Effector CD4-positive, alpha-beta T cell (primary cell): ENCODE results near the gene FASN.
A peak's percentile ranks its signal among the peaks of the same experiment; 100 is the strongest.

ENCODE experiments used
- DNase-seq: peaks from one replicate; pipeline ENCODE4 v3.0.0-alpha.2; 2020

Gene FASN

DNA sequence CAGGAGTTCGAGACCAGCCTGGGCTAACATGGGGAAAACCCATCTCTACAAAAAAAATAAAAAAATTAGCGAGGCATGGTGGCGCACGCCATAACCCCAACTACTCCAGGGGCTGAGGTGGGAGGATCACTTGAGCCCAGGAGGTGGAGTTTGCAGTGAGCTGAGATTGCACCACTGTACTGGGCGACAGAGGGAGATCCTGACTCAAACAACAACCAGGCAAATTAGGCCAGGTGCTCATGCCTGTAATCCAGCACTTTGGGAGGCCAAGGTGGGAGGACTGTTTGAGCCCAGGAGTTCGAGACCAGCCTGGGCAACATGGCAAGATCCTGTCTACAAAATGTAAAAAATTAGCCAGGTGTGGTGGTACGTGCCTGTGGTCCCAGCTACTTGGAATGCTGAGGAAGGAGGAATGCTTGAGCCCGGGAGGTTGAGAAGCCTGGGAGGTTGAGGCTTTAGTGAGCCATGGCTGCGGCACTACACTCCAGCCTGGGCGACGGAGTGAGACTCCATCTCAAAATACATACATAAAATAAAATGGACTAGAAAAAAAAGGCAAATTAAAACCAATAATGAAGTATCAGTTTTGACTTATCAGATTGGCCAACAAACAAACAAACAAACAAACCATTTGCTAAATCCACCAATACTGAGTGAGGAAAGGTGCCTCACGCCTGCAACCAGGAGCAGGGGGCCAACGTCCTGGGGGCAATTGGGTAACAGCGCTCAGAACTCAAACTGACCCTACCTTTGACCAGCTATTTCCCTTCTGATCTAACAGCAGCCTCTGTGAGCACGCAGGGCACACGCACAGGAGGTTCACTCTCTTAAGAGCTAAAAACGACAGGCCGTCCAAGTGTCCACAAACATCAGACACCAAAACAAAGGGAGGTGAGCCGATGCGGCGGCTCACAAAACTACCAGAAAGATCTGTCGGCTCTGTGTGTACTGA lies 19.4 kb upstream of the FASN start:
- DNase-seq, result no peak

DNA sequence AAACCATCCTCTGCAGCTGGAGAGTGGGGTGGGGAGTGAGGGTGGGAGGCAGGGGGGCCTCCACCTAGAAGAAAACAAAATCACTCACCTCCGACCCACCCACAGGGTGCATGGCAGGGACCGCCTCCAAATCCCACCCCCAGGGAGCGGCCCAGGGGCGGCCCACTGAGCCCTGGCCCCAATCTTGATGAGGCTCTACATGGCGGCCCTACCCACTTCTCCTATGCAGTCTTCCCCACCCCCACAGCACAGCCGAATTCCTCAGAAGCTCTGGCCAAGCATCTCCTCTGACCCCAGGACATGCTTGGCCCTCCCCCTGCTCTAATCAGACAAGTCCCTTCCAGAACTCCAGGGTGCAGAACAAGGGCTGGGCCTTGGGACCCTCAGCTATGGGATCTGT lies 18.2 kb upstream of the FASN start:
- no peak for DNase-seq

DNA sequence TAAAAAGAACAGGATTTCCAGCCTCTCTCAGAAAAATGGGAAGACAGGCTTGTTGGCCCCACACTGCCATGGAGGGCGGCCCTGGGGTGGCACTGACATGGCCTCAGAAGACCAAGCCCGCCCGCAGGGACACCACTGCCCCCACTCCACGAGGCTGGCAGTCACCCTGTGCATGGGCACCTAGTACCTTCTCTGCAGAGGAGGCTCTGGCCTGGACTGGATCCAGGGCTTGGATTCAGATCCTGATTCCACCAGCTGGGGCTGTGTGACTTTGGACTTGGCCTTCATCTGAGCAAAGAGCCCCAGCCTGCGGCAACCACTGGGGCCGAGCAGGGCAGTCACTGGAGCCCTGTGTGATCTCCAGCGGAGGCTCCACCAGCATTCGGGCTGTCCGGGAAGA lies 16.8 kb upstream of the FASN start:
- no peak for DNase-seq

DNA sequence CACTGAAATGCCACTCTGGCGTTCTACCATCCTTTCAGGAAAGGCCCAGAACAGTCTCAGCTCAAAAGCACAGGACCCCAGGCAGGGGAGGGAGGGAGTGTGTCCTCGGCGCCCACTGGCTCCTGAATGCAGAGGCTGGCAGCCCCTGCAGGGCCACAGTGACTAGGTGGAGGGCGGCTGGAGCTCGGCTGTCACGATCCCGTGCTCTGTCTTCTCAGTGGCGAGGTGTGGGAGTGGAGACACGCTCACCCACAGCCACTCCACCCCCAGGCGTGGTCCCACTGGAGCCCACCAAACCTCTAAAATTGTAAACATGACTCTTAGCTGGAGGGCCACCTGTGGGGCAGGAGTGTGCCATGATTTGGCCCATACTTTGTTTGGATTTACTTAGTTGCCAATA lies 16.4 kb upstream of the FASN start:
- no peak for DNase-seq

DNA sequence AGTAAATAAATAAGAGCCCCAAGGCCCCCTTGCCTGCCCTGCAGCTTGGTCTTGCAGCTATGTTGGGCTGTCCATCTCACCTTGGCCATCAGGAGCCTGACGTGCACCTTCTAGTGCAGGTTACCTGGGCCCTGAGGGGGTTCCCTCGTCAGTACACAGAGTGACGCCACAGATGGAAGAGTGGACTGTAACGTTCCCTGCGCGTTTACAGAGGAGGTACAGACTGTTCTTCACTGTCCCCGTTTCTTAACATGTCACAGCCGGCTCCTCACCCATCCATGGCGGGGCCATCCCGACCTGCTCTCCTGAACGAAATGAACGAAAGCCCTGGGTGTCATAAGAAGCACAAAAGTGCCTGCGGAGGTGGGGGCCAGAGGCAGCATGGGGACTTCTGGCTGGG lies 15.9 kb upstream of the FASN start:
- no peak for DNase-seq

DNA sequence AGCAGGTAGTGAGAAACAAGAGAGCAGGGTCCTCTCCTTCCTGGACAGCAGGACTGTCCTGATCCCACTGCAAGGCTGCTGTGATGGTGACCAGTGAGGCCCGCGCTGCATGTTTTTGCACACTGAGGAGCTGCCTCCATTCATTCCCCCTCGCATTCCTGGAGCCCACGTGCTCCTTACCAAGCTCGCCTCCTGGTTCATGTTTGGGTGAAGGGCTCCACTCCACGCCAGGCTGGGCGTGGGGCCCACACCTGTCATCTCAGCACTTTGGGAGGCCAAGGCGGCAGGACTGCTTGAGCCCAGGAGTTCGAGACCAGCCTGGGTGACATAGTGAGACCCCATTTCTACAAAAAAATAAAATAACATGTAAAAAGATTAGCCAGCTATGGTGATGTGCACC lies 15.4 kb upstream of the FASN start:
- no peak for DNase-seq

DNA sequence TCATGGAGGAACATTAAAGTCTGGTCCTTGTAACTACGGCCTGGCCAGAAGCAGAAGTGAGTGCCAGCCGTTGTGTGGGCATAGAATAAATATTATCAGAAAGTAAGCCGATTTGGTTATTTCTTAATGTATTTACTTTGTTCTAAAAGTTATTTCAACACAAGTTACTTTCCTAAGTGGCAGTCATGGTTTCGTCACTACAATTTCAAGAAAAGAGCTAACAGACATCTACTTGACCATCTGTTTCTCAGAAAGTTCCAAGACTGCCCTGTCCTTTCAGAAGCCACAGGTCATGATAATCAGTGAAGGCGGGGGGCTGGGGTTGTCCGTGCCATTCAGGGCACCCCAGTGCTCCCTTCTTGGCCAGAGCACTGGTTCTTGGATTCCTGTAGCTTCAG lies 14.9 kb upstream of the FASN start:
- no peak for DNase-seq

DNA sequence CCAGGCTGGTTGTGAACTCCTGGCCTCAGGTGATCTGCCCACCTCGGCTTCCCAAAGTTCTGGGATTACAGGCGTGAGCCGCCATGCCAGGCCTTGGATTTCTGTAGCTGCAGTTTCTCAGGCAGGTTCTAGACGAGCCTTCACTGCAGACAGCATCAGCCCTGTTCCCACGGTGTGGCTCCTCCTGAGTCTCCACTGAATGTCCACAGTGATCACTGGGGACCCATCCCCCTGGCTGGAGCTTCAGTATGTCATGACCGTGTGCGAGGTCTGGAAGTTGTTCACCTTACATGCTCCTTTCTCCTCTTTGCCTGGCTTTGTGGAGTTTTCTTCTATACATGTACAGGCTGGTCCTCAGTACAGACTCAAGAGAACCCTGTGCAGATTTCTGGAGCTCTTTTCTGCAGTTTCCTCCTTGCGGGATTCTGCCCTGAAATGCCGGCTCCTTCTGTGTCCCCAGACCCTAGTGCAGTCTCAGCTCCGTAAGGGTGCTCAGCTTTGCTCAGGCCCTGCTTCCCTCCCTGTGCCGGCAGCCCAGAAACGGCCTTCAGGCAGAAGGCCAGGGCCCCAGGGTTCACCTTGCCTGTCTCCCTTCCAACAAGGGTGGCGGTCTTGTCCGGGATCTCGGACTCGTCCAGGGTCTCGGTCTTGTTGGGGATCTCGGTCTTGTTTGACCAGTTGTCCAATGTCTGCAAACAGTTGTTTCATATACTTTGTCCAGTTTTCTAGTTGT lies 14.3 kb upstream of the FASN start:
- DNase-seq, result no peak

DNA sequence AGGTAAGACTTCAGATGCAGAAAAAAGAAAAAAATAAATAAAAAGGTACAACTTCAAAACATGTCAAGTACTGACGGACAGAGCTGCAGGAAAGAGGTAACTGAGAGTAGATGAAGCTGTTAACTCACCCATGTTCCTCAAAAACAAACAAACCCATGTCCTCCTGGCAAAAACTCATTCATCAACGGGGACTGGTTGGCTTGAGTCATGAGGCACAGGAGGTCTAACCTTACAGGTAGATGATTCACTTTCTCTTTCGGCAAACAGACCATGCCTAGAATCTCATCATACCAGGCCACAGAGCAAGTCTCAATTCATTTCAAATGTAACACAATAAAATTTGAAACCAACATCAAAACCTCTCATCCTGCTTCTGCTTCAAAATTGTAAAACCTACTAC lies 12.3 kb upstream of the FASN start:
- DNase-seq, result no peak

DNA sequence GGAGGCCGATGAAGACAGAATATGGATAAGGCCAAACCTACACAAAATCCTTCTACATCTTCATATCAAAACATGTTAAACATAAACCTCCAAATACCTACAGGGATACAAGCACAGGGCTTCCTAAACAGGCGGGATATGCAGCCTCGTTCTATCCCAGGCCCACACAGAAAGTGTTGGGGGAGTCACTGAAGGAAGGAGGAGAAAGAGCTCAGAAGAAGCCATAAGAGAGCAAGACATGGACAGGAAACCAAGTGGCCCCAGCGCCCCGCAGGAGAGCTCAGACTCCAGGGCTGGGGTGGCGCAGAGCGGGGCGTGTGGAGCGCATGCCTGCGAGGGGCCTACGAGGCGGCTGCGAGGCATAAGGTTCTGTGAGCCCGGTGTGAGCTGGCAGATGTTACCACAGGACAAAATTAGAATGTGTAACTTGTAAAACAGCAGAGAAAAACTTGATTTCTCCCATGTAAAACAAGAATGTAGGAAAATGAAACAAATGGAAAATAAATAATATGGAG lies 11.0 kb upstream of the FASN start:
- DNase-seq, result no peak

DNA sequence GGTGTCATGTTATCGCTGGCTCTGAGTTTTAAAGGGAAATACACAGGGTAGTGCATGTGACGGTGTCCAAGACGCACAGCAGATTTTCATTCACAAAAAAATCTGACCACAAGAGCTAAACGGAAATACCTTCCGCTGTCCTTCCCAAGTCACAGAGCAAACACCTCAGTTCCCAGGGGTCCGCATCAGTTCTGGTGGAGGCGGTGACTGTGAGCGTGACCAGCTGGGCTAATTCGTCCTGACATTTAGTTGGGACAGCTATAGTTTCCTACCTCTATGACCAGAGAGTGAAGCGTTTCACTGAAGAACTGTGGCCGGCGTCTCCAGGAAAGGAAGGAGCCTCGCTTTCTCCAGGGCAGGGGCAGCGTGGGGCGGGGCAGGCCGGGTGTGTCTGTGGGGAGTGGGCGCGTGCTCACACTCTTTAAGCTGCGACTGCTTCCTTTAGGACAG lies 10.5 kb upstream of the FASN start:
- DNase-seq, result no peak

DNA sequence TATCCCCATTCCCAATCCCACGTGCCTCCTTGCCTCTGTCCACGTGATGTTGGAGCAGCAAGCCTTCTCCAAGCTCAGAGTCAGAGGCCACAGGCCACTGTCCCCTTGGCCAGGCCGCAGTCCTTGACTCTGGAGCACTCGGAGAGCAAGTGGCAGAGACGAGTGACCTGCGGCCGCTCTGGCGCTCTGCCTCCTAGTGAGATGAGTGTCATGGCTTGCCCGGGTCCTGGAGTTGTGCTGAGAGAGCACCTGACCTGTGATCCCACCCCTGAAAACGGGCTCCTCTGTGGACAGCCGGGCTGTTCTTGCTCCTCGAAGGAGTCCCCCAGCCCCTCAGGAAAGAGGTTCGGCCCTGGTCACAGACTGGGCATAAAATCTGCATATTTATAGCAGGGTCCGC lies 10.0 kb upstream of the FASN start:
- DNase-seq, result no peak

DNA sequence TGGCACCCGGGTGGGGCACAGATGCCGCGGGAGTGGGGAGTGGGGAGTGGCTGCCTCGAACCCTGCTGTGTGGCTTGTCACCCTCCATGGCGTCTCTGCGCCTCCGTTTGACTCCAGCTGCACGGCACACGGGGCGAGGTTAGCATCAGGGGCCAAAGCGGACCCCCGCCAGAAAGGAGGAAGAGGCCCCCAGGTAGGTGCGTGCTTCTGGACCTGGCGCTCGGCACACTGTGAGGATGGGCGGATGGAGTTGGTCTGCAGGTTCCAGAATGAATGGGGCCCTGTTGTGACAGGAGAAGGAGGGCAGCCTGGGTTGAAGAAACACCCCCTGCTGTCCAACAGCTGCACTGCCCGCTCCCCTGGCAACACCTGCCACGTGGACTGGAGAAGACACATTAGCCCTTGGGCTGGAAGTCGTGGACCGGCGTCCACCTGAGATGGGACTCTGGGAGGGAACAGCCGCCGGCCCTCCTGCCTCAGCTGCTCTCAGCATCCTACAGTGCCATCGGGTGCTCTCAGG lies 9.4 kb upstream of the FASN start:
- no peak for DNase-seq

DNA sequence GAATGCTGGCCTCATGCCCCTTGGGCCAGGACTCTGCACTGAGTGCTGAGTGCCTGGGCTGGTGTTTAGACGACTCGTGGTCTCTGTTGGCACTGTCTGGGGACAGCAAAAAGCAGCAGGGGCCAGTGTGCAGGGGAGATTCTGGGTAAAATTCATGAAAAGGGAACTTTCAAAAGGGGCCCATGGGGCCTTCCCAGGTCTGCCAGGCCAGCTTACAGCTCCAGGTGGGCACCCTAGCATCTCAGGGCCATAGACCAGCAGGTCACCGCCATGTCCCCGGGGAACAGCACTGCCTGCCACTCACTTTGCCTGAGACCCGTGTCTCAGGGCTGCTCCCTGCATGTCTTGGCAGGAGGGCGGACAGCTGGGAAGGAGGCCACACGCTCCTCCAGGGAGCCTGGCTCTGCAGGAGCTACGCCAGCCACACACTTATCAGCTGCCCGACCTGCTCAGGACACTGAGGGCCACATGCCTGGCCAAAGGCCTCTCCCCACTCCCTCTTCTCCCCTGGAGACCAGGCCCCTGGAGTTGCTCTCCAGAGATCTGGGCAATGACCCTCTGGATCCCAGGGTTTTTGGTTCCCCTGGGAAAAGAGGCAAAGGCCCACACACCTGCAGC lies 8.8 kb upstream of the FASN start:
- no peak for DNase-seq

DNA sequence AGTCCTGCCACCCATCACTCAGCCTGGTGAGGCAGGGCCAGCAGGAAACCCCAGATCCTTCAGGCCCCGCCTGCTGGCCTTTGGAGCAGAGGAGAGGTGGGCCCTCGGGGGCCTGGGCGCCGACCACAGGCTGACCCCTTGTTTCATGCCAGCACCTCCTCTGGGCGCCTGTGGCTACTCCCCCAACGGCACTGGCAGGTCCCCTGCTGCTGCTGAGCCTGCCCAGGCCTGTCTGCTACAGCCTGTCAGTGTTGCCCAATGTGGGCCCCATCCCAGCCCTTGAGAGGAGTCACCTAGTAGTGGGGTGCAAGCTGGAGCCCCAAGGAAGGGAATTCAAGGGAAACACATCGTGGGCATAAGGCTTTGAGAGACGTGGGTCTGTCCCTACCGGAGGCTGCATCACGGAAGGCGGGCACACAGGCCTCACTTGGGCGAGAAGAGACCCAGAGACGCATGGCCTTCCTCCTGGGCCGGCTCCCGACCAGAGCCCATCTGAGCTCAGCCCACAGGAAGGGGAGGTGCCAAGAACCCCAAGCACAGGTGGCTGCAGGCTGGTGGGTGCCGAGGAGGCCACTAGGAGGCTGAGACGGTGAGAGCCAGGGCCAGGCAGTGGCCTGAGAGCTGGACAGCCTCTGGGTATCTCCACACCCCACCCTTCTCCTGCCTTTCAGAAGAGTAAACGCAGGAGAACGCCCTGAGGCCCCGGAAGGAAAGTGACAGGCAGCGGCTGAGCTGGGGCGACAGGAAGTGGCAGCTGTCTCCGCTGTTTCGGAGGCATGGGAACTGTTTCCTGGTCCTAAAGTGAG lies 8.0 kb upstream of the FASN start:
- DNase-seq, result peak; percentile 41

DNA sequence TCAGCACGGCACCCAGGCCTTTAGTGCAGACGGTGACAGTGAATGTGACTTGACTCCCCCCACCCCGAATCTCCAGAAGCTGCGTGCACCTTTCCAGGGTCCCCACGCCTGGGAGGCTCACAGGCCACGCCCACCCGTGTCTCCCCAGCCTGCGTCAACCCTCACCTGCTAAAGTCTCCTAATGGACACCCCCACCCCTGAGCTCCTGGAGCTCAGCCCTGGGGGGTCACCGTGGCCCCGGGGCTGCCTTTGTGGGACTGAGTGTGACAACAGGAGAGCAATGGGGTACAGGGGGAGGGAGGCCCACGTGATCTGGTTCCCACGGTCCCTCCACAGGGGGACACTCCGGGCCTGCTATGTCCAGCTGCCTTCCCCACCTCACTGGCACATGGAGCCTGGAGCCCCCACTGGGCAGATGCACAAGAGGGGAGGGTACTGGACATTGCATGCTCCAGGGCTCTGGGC lies 7.4 kb upstream of the FASN start:
- DNase-seq, result no peak

DNA sequence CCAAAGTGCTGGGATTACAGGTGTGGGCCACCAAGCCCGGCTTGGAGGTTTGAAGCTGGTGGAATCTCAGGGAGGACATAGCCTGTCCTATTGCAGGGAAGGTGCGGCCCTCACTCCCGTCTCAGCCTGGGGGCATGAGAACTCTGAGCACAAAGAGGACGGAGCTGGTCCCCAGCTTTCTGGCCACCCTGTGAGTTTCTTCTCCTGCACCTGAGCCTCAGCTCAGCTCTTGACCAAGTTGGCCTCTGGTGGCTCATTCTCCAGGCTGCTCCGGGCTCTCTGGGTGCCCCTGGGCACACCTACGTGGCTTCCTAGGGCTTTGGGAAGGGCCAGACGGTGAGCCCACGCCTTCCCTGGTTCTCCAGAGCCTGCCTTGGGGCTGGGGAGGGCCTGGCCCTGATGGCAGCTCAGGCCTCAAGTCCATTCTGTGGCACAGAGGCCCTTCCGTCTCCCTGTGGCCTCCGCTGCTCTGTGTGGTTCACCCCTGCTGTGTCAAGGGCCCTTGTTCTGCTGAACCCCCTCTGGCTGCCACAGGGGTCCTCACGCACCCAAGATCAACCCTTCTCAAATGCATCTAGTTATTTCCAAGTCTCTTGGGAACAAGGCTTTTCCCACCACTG lies 6.9 kb upstream of the FASN start:
- DNase-seq, result no peak

DNA sequence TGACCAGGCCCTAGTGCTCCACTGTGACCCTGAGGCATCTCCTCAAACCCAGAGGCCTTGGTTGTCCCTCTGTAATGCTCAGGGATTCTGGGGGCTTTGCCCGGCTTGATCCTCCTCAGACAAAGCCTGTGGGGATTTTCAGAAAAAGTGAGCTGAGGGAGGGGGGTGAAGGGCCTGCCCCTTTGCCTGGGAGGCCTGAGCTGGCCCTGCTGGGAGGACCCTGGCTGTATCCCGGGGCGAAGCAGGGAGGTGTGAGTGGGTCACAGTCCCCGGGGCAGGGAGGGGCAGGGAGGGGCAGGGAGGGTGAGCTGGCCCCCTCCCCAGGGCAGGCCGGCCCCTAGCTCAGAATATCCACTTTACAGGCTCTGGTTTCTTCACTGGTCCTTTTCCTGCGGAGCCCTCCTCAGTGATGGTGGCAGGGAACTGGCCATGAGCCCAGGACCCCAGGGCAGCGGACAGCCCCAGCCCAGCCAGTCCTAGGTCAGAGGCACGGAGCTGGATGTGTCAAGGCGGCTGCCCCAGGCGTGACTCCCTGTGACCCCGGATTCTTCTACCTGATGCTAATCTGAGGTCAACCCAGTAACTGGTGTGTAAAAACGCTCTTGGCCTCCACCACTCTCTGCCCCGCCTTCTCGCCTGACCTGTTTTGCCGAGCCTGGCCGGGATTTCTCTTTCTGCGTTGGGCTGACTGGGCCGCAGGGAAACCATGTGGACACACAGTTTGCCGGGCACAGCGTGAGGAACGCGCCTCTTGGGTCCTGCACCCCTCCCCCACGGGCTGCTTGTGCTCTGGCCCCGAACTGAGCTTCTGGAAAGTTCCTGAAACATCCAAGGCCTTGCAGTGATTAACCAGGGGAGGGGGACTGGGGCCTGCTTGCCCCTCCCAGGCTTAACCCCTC lies 5.8 kb upstream of the FASN start:
- DNase-seq, result no peak

DNA sequence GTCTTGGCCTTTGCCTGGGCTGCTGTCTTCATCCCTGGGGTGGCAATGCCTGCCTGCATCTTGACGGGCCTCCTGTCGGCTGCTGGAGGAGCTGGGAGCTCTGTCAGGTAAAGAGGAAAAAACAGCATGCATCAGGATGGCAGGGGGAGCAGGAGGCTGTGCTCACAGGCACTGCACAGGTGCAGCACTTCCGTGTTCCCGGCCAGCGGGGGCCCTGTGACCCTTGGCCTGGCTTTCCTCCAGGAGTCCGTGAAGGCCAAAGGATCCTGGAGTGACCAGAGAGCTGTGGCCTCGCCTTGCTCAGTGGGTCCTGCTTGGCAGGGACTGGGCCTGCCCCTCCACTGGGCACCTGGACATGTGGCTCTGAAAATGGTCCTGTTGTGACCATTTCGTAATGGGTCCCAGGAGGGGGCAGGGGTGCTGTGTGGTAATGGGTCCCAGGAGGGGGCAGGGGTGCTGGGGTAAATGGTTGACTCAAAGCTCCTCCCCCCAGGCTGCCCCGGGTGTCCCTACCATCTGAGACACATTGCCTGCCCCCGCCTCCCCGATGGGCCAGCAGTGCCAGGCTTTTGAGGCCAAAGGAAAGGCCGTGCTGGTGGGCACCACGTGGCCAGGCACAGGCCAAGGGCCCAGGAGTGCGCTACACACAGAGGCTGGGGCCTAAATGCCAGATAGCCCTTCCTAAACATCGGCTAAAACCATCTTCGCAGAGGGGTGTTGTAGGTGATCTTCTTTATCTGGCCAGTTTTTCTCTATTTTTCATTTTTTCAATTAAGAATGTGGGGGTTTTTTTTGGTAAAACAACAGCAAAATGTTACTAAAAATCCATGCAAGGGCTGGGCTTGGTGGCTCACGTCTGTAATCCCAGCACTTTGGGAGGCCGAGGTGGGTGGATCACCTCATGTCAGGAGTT lies 4.0 kb upstream of the FASN start:
- no peak for DNase-seq

DNA sequence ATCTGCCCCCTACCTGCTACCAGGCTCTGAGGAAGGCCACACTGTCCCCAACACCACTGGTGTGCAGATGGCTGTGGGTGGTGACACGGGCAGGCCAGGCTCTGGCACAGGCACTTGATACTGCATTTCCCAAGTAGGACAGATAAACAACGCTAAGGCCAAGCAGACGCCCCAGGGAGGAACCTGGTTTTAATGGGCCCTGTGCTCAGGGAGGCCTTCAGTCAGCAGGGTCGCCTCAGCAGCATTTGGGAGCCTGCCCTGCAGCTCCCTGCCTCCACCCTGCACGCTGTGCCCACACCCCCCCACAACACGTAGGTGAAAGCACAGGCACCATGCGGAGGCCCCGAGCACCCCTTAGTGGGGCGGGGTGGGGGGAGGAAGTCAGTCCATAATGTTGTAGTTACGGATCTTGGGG lies 3.3 kb upstream of the FASN start:
- DNase-seq, result no peak
